ENCODE measurements around the gene FIGNL1.
"Not testable (repeated sequence)": the region's sequence is repeated elsewhere in the genome, so short reads cannot be mapped to it uniquely, and the experiment has no call there.

The FIGNL1 gene

GRCh38 chr7:50463035-50463434, 12.9 kb upstream of the FIGNL1 start:
- no peak for TF ChIP-seq CTCF (conservative IDR thresholded peaks at IDR 0.05; ENCODE audit: low read depth, low read length)
- H3K4me3 ChIP-seq (ENCODE audit: low read length): no peak overlapping the region
- DNase-seq (ENCODE audit: low read depth): no peak

GRCh38 chr7:50462361-50462760, 12.2 kb upstream of the FIGNL1 start:
- TF ChIP-seq CTCF (conservative IDR thresholded peaks at IDR 0.05; ENCODE audit: low read depth, low read length): no peak
- no peak for DNase-seq (ENCODE audit: low read depth)
- H3K4me3 ChIP-seq (ENCODE audit: low read length): no peak overlapping the region

GRCh38 chr7:50461695-50462094, 11.5 kb upstream of the FIGNL1 start:
- TF ChIP-seq CTCF (conservative IDR thresholded peaks at IDR 0.05; ENCODE audit: low read depth, low read length): no peak
- H3K4me3 ChIP-seq (ENCODE audit: low read length): no peak overlapping the region
- no peak for DNase-seq (ENCODE audit: low read depth)

- DNase-seq (ENCODE audit: low read depth); H3K4me3 ChIP-seq (ENCODE audit: low read length): not testable (repeated sequence)
Observed at GRCh38 chr7:50459183-50459582, 9.0 kb upstream of the FIGNL1 start.

- not testable (repeated sequence) for H3K4me3 ChIP-seq (ENCODE audit: low read length); DNase-seq (ENCODE audit: low read depth)
Observed at GRCh38 chr7:50458651-50459050, 8.5 kb upstream of the FIGNL1 start.

- H3K4me3 ChIP-seq (ENCODE audit: low read length): no peak overlapping the region
- no peak for TF ChIP-seq CTCF (conservative IDR thresholded peaks at IDR 0.05; ENCODE audit: low read depth, low read length)
- DNase-seq (ENCODE audit: low read depth): no peak
Observed at GRCh38 chr7:50456371-50457123, 6.4 kb upstream of the FIGNL1 start.

GRCh38 chr7:50455658-50456057, 5.5 kb upstream of the FIGNL1 start:
- no peak overlapping the region for H3K4me3 ChIP-seq (ENCODE audit: low read length)
- TF ChIP-seq CTCF (conservative IDR thresholded peaks at IDR 0.05; ENCODE audit: low read depth, low read length): no peak
- no peak for DNase-seq (ENCODE audit: low read depth)

GRCh38 chr7:50454968-50455367, 4.8 kb upstream of the FIGNL1 start:
- H3K4me3 ChIP-seq (ENCODE audit: low read length): no peak overlapping the region
- DNase-seq (ENCODE audit: low read depth): no peak

More at GRCh38 chr7:50454968-50455367, 4.8 kb upstream of the FIGNL1 start:
- no peak for TF ChIP-seq CTCF (conservative IDR thresholded peaks at IDR 0.05; ENCODE audit: low read depth, low read length)

Data from retinal pigment epithelial cell (primary cell).